K562 (cell line): ENCODE measurements around the gene HOMEZ. TPM values are rescaled to one million over a fixed set of nuclear protein-coding genes. Genes with fewer than 3 reads are reported as not detected.

Experiments used
- CTBP1 ChIP-seq: fragments of 450-650 bp; IDR thresholded peaks from 2 replicates; pipeline ENCODE4 v1.6.1; 2016; ENCODE audit warnings: borderline replicate concordance
- GATA2 ChIP-seq: sonication (generic); formaldehyde crosslinking; IDR thresholded peaks from 2 replicates; pipeline ENCODE4 v1.4.0; 2020; ENCODE audit warnings: mild to moderate bottlenecking, missing genetic modification reagents
- MGA ChIP-seq: fragments of 450-650 bp; IDR thresholded peaks from 2 replicates; pipeline ENCODE4 v1.6.1; 2016; ENCODE audit warnings: mild to moderate bottlenecking, moderate library complexity
- OTX1 ChIP-seq: fragments of 450-650 bp; formaldehyde crosslinking; IDR thresholded peaks from 2 replicates; pipeline ENCODE4 v1.4.0; 2022; ENCODE audit warnings: mild to moderate bottlenecking
- ZNF639 ChIP-seq, 2 experiments: fragments of 200-800 bp in 1 of 2; sonication (Bioruptor generic) in 1 of 2; sonication (generic) in 1 of 2; formaldehyde crosslinking in 1 of 2; IDR thresholded peaks in 1 of 2; conservative IDR thresholded peaks in 1 of 2; 2 replicates each; pipeline versions ENCODE4 v1.5.0 to v1.6.1; 2016 to 2020; ENCODE audit warnings: missing compliant biosample characterization in 1 of 2, missing genetic modification characterization in 1 of 2, missing genetic modification reagents in 1 of 2
- polyA plus RNA-seq, 8 experiments: library from polyadenylated mRNA; depleted of rRNA in 4 of 8; stranded (reverse) in 5 of 8; unstranded in 3 of 8; fragments of >200 nt; fragmentation: Nextera tagmentation in 2 of 8; fragmentation: Illumina TruSeq in 1 of 8; extraction: Ambion mirVana in 2 of 8; extraction: Trizol in 1 of 8; gene quantifications; 2 replicates each; pipeline versions ENCODE4 v1.2.1 to v1.2.3, GENCODE V29; 2011 to 2014; ENCODE audit warnings: inconsistent platforms in 1 of 8, missing spikeins in 1 of 8
- total RNA-seq, 7 experiments: library from RNA; depleted of rRNA in 6 of 7; stranded (reverse); fragments of >200 nt in 6 of 7; fragmentation: Illumina TruSeq in 2 of 7; extraction: Trizol in 2 of 7; gene quantifications; 2 replicates each; pipeline versions ENCODE4 v1.2.1 to v1.2.3, GENCODE V29; 2011 to 2021; ENCODE audit warnings: low replicate concordance in 1 of 7

HOMEZ gene
- total and polyA plus RNA-seq, 9 of the 15 experiments (the other 6 are each of a cell fraction or from before 2014, with no cell fraction given): 3.0 to 30.2 (median 16.9) TPM

GRCh38 chr14:23320584-23321571 lies 34.9 kb upstream of the HOMEZ start, which contains the start of gene PABPN1 (continued):
- peak; percentile 60; the same call in 1 of the 2 replicates for TF ChIP-seq OTX1 (CRISPR knock-in tag)
- peak; percentile 76 for TF ChIP-seq CTBP1
- TF ChIP-seq ZNF639 (CRISPR knock-in tag; conservative IDR thresholded peaks at IDR 0.05 in 1 of 2, IDR thresholded peaks at IDR 0.05 in 1 of 2): peak in 1 of 2 experiments; percentile 99; a peak in 2 of 4 replicates
- TF ChIP-seq GATA2 (CRISPR knock-in tag): no peak
- peak; percentile 81 for TF ChIP-seq MGA
